H1 (cell line): ENCODE measurements around the gene CHPT1. TPM values are rescaled to one million over a fixed set of nuclear protein-coding genes. Genes with fewer than 3 reads are reported as not detected.

ENCODE experiments used
- CTCF ChIA-PET: fragments of 300-600 bp; sonication (Branson Sonifier 250); formaldehyde crosslinking; loops from one replicate; lab custom pipeline; 2021; ENCODE audit not compliant: partially characterized antibody; lab: Charles Lee
- POLR2A ChIA-PET: fragments of 300-600 bp; sonication (Branson Sonifier 250); formaldehyde crosslinking; loops from one replicate; lab custom pipeline; 2021; ENCODE audit warnings: inconsistent platforms; ENCODE audit not compliant: partially characterized antibody; lab: Charles Lee
- DNase-seq, 2 experiments: peaks; one replicate each; pipeline versions ENCODE4 v3.0.0 to v3.0.0-alpha.2; 2010 to 2022; ENCODE audit warnings: low spot score in 2 of 2, low read depth in 1 of 2, mixed read lengths in 1 of 2
- FAIRE-seq: peaks from 2 replicates; lab custom pipeline; 2011; peaks lifted over from hg19 to GRCh38; lab: Jason Lieb, UNC
- H2AFZ ChIP-seq: 2 replicates; pipeline ENCODE4 v1.8.1; 2012; ENCODE audit warnings: low read length, inconsistent platforms
- H2AK5ac ChIP-seq: 2 replicates; pipeline ENCODE4 v1.6.1; 2013; ENCODE audit warnings: low read depth, low read length
- H2BK120ac ChIP-seq: replicated peaks from 2 replicates; pipeline ENCODE3; 2013; ENCODE audit warnings: low read depth, low read length, inconsistent platforms
- H2BK12ac ChIP-seq: 2 replicates; pipeline ENCODE4 v1.6.1; 2013; ENCODE audit warnings: low read depth, low read length
- H2BK15ac ChIP-seq: 2 replicates; pipeline ENCODE4 v1.6.1; 2013; ENCODE audit warnings: low read length
- H2BK20ac ChIP-seq: 2 replicates; pipeline ENCODE4 v1.6.1; 2013; ENCODE audit warnings: low read length
- H2BK5ac ChIP-seq: 2 replicates; pipeline ENCODE4 v1.6.1; 2013; ENCODE audit warnings: low read depth, low read length
- H3K14ac ChIP-seq: 2 replicates; pipeline ENCODE4 v1.6.1; 2013; ENCODE audit warnings: inconsistent platforms; ENCODE audit not compliant: insufficient read length
- H3K18ac ChIP-seq: 2 replicates; pipeline ENCODE4 v1.6.1; 2013; ENCODE audit warnings: low read length; ENCODE audit errors: extremely low read depth
- H3K23ac ChIP-seq: 2 replicates; pipeline ENCODE4 v1.6.1; 2013; ENCODE audit warnings: inconsistent platforms; ENCODE audit not compliant: insufficient read length
- H3K23me2 ChIP-seq: 2 replicates; pipeline ENCODE4 v1.6.1; 2013; ENCODE audit warnings: low read depth, low read length
- H3K27ac ChIP-seq: 2 replicates; pipeline ENCODE4 v1.6.1; 2011; ENCODE audit warnings: low read depth, low read length, inconsistent platforms
- H3K27me3 ChIP-seq, 4 experiments: replicated peaks in 1 of 4; 1 replicate in 1 of 4; 2 replicates in 3 of 4; pipeline versions ENCODE4 v1.6.1 to v1.8.1; 2011 to 2013; ENCODE audit warnings: low read length in 3 of 4, mild to moderate bottlenecking in 3 of 4, inconsistent platforms in 2 of 4, mixed read lengths in 2 of 4, moderate library complexity in 1 of 4; ENCODE audit not compliant: control insufficient read depth in 3 of 4, insufficient read depth in 3 of 4; ENCODE audit errors: extremely low read depth in 1 of 4
- H3K36me3 ChIP-seq, 4 experiments: 2 replicates each; pipeline versions ENCODE4 v1.6.1 to v1.8.1; 2011 to 2013; ENCODE audit warnings: mild to moderate bottlenecking in 4 of 4, low read length in 3 of 4, moderate library complexity in 2 of 4, control low read depth in 1 of 4, inconsistent platforms in 1 of 4; ENCODE audit not compliant: insufficient read depth in 4 of 4, control insufficient read depth in 2 of 4
- H3K4ac ChIP-seq: replicated peaks from 2 replicates; pipeline ENCODE3; 2013; ENCODE audit warnings: low read length, low read depth, mixed read lengths, inconsistent platforms; ENCODE audit not compliant: insufficient read length
- H3K4me1 ChIP-seq, 4 experiments: replicated peaks in 1 of 4; 1 replicate in 1 of 4; 2 replicates in 3 of 4; pipeline versions ENCODE4 v1.6.1 to v1.8.1; 2011 to 2013; ENCODE audit warnings: low read length in 3 of 4, inconsistent platforms in 2 of 4, mixed read lengths in 1 of 4; ENCODE audit not compliant: insufficient read depth in 4 of 4, control insufficient read depth in 3 of 4
- H3K4me2 ChIP-seq, 2 experiments: 2 replicates each; pipeline versions ENCODE4 v1.6.1 to v1.8.1; 2011 to 2013; ENCODE audit warnings: low read depth in 2 of 2, low read length in 2 of 2, control low read depth in 1 of 2, inconsistent platforms in 1 of 2, mild to moderate bottlenecking in 1 of 2; ENCODE audit not compliant: insufficient read depth in 1 of 2
- H3K4me3 ChIP-seq, 4 experiments: fragments of 200-600, 300-600 bp in 1 of 4; sonication (generic), shearing (Covaris generic), sonication (Bioruptor Twin) in 1 of 4; 2 replicates each; pipeline versions ENCODE4 v1.5.1 to v1.8.1; 2011 to 2016; ENCODE audit warnings: low read length in 4 of 4, low read depth in 3 of 4, control low read depth in 2 of 4, inconsistent platforms in 2 of 4, mild to moderate bottlenecking in 2 of 4, mixed read lengths in 1 of 4, moderate library complexity in 1 of 4; ENCODE audit not compliant: insufficient read depth in 2 of 4; ENCODE audit errors: extremely low read depth in 1 of 4
- H3K56ac ChIP-seq: replicated peaks from 2 replicates; pipeline ENCODE3; 2013; ENCODE audit warnings: low read depth, mild to moderate bottlenecking, mixed read lengths, low read length, inconsistent platforms; ENCODE audit not compliant: insufficient read length
- H3K79me1 ChIP-seq: 2 replicates; pipeline ENCODE4 v1.6.1; 2013; ENCODE audit warnings: low read depth, low read length, control low read depth
- H3K79me2 ChIP-seq, 2 experiments: 2 replicates each; pipeline versions ENCODE4 v1.6.1 to v1.8.1; 2012 to 2013; ENCODE audit warnings: low read length in 2 of 2, mild to moderate bottlenecking in 2 of 2, inconsistent platforms in 1 of 2; ENCODE audit not compliant: insufficient read depth in 2 of 2, control insufficient read depth in 1 of 2
- H3K9ac ChIP-seq, 4 experiments: replicated peaks in 1 of 4; 1 replicate in 1 of 4; 2 replicates in 3 of 4; pipeline versions ENCODE4 v1.6.1 to v1.8.1; 2011 to 2013; ENCODE audit warnings: low read depth in 3 of 4, low read length in 3 of 4, control low read depth in 2 of 4, mild to moderate bottlenecking in 2 of 4, moderate library complexity in 2 of 4, inconsistent platforms in 1 of 4; ENCODE audit errors: extremely low read depth in 1 of 4
- H3K9me3 ChIP-seq, 2 experiments: 2 replicates each; pipeline versions ENCODE4 v1.6.1 to v1.8.1; 2012 to 2013; ENCODE audit warnings: mild to moderate bottlenecking in 2 of 2, moderate library complexity in 2 of 2, control low read depth in 1 of 2, inconsistent platforms in 1 of 2, low read depth in 1 of 2, low read length in 1 of 2, mixed read lengths in 1 of 2; ENCODE audit not compliant: insufficient read depth in 2 of 2
- H4K20me1 ChIP-seq, 2 experiments: replicated peaks in 1 of 2; 2 replicates each; pipeline versions ENCODE3 to v1.8.1; 2011 to 2013; ENCODE audit warnings: inconsistent platforms in 2 of 2, low read length in 2 of 2, mild to moderate bottlenecking in 1 of 2; ENCODE audit not compliant: insufficient read depth in 2 of 2, control insufficient read depth in 1 of 2
- H4K5ac ChIP-seq: 2 replicates; pipeline ENCODE4 v1.6.1; 2013; ENCODE audit warnings: low read length, low read depth, mixed read lengths, inconsistent platforms; ENCODE audit not compliant: insufficient read length
- H4K8ac ChIP-seq: 2 replicates; pipeline ENCODE4 v1.8.0; 2013; ENCODE audit warnings: mild to moderate bottlenecking, moderate library complexity, low read length, inconsistent platforms; ENCODE audit not compliant: insufficient read depth; ENCODE audit errors: extremely low read depth
- H4K91ac ChIP-seq: replicated peaks from 2 replicates; pipeline ENCODE3; 2013; ENCODE audit warnings: low read length, mixed read lengths, inconsistent platforms; ENCODE audit not compliant: insufficient read length
- BACH1 ChIP-seq: IDR thresholded peaks from 2 replicates; pipeline ENCODE4 v1.6.1; 2012; ENCODE audit warnings: low read length, improper control_type of control experiment
- CHD1 ChIP-seq: IDR thresholded peaks from 2 replicates; pipeline ENCODE4 v1.6.1; 2012; ENCODE audit warnings: low read depth, low read length, improper control_type of control experiment
- CREB1 ChIP-seq: IDR thresholded peaks from 2 replicates; pipeline ENCODE4 v1.6.1; 2012; ENCODE audit warnings: inconsistent platforms
- E2F6 ChIP-seq: IDR thresholded peaks from 2 replicates; pipeline ENCODE4 v1.6.1; 2012; ENCODE audit warnings: inconsistent platforms
- FOSL1 ChIP-seq: IDR thresholded peaks from 2 replicates; pipeline ENCODE4 v1.6.1; 2011; ENCODE audit warnings: mild to moderate bottlenecking, low read depth, low read length, moderate library complexity; ENCODE audit not compliant: insufficient read depth
- HDAC2 ChIP-seq, 2 experiments: fragments of 300-600 bp in 1 of 2; sonication (generic) in 1 of 2; IDR thresholded peaks; 2 replicates each; pipeline ENCODE4 v1.6.1; 2011 to 2012; ENCODE audit warnings: low read depth in 2 of 2, low read length in 2 of 2, mild to moderate bottlenecking in 2 of 2, moderate library complexity in 2 of 2, borderline replicate concordance in 1 of 2, inconsistent platforms in 1 of 2
- NRF1 ChIP-seq: IDR thresholded peaks from 2 replicates; pipeline ENCODE4 v1.6.1; 2011; ENCODE audit warnings: mild to moderate bottlenecking, low read depth, low read length, improper control_type of control experiment
- RAD21 ChIP-seq, 2 experiments: IDR thresholded peaks in 1 of 2; conservative IDR thresholded peaks in 1 of 2; 2 replicates each; pipeline ENCODE4 v1.6.1; 2011; ENCODE audit warnings: low read depth in 2 of 2, low read length in 2 of 2, improper control_type of control experiment in 1 of 2, inconsistent platforms in 1 of 2, mild to moderate bottlenecking in 1 of 2, moderate library complexity in 1 of 2
- SRF ChIP-seq: IDR thresholded peaks from 2 replicates; pipeline ENCODE4 v1.6.1; 2011; ENCODE audit warnings: mild to moderate bottlenecking, low read depth, low read length, moderate library complexity
- TCF12 ChIP-seq: IDR thresholded peaks from 2 replicates; pipeline ENCODE4 v1.6.1; 2011; ENCODE audit warnings: low read depth, mild to moderate bottlenecking, low read length
- WGBS, 2 experiments: shearing (Covaris generic) in 1 of 2; methylation state at CpG; one replicate each; pipeline versions ENCODE4 v1.1.6 to v1.1.7; 2013 to 2015; ENCODE audit warnings: low lambda C conversion rate in 2 of 2, mixed read lengths in 2 of 2, inconsistent platforms in 1 of 2, low coverage in 1 of 2, missing lambda C conversion rate in 1 of 2; ENCODE audit not compliant: insufficient replicate concordance in 2 of 2, insufficient coverage in 1 of 2, insufficient read length in 1 of 2; ENCODE audit errors: extremely low coverage in 1 of 2, missing lambda C conversion rate in 1 of 2; 5-methylcytosine and 5-hydroxymethylcytosine counted together
- polyA plus RNA-seq, 7 experiments: library from polyadenylated mRNA; depleted of rRNA in 3 of 7; stranded (reverse) in 5 of 7; unstranded in 2 of 7; fragments of >200 nt in 5 of 7; fragments of 200-250 nt in 2 of 7; gene quantifications; 1 replicate in 5 of 7; 2 replicates in 1 of 7; 4 replicates in 1 of 7; pipeline versions ENCODE4 v1.2.1 to v1.2.3, GENCODE V29; 2011 to 2013; ENCODE audit warnings: missing spikeins in 2 of 7, mixed read lengths in 2 of 7
- total RNA-seq: library from RNA; stranded (reverse); fragmentation: NEBNext Ultra II Directional; extraction: Animal tissue kit (Norgen Biotek cat#: 25700); gene quantifications from 2 replicates; pipeline ENCODE4 v1.2.1, GENCODE V29; 2021

CHPT1 gene
- total and polyA plus RNA-seq, 2 of the 8 experiments (the other 6 are each of a cell fraction or from before 2014, with no cell fraction given) = 13.3 to 22.5 TPM

GRCh38 chr12:101653503-101653902, 43.9 kb upstream of the CHPT1 start:
- H2BK12ac ChIP-seq = no peak overlapping the region
- ChIA-PET CTCF (interaction anchor here (1.3 to 1.4 kb wide), 2 partner anchors 106 to 120 kb away, joined by 4 read pairs; no protein-coding TSS in a partner anchor), POLR2A (no interaction called here)
- H3K9me3 ChIP-seq = no peaks in the 10 kb centered on the region
- H3K23ac ChIP-seq = no peak overlapping the region
- no peaks in the 10 kb centered on the region; a peak in 1 of 8 replicates for H3K36me3 ChIP-seq
- no peaks in the 10 kb centered on the region for H4K20me1 ChIP-seq
- no peaks in the 10 kb centered on the region for H3K79me2 ChIP-seq
- H2BK15ac ChIP-seq = no peak overlapping the region
- H4K5ac ChIP-seq = no peak overlapping the region
- no peaks in the 10 kb centered on the region for H3K27me3 ChIP-seq
- no peak overlapping the region for H3K56ac ChIP-seq
- H4K91ac ChIP-seq = no peak overlapping the region
- no peak overlapping the region for H2BK120ac ChIP-seq
- H2BK5ac ChIP-seq = no peak overlapping the region
- H2AK5ac ChIP-seq = no peak overlapping the region
- no peak overlapping the region for H2BK20ac ChIP-seq
- no peak overlapping the region for H3K4me3 ChIP-seq
- DNase-seq (no peak), FAIRE-seq (no peak)
- no peak overlapping the region for H3K4me2 ChIP-seq
- TF ChIP-seq E2F6 (no peak), SRF (no peak), RAD21 (IDR thresholded peaks at IDR 0.05 in 1 of 2, conservative IDR thresholded peaks at IDR 0.05 in 1 of 2; ENCODE audit: low read depth in 2 of 2, low read length in 2 of 2) (no peak), BACH1 (no peak), CHD1 (no peak), FOSL1 (no peak), NRF1 (no peak), CREB1 (no peak), HDAC2 (IDR thresholded peaks at IDR 0.05; ENCODE audit: borderline replicate concordance in 1 of 2, low read depth in 2 of 2, low read length in 2 of 2) (no peak), TCF12 (no peak)
- no peak overlapping the region for H2AFZ ChIP-seq
- no peak overlapping the region for H3K27ac ChIP-seq
- no peaks in the 10 kb centered on the region for H3K23me2 ChIP-seq
- no peak overlapping the region for H3K18ac ChIP-seq
- H3K4ac ChIP-seq = no peak overlapping the region
- 57% methylated on average over 3 of the region's 3 CpGs; no CpG with 5 or more reads in 1 of the 2 experiments for WGBS, 2 experiments
- H3K79me1 ChIP-seq = no peaks in the 10 kb centered on the region
- no peaks in the 10 kb centered on the region for H3K4me1 ChIP-seq
- no peak overlapping the region for H4K8ac ChIP-seq
- no peak overlapping the region for H3K9ac ChIP-seq
- no peak overlapping the region for H3K14ac ChIP-seq
